22Rv1 (cell line): Measurements from ENCODE around the gene NOS3.

Experiments
- ZFX ChIP-seq: fragments of 450-650 bp; IDR thresholded peaks from 2 replicates; pipeline ENCODE4 v1.6.1; 2017; ENCODE audit warnings: antibody characterized with exemption, borderline replicate concordance
- TF ChIP-seq, protein P1 (sequence below): fragments of 450-650 bp; IDR thresholded peaks from 2 replicates; pipeline ENCODE4 v1.5.1; 2017; ENCODE audit warnings: mild to moderate bottlenecking

DNA sequence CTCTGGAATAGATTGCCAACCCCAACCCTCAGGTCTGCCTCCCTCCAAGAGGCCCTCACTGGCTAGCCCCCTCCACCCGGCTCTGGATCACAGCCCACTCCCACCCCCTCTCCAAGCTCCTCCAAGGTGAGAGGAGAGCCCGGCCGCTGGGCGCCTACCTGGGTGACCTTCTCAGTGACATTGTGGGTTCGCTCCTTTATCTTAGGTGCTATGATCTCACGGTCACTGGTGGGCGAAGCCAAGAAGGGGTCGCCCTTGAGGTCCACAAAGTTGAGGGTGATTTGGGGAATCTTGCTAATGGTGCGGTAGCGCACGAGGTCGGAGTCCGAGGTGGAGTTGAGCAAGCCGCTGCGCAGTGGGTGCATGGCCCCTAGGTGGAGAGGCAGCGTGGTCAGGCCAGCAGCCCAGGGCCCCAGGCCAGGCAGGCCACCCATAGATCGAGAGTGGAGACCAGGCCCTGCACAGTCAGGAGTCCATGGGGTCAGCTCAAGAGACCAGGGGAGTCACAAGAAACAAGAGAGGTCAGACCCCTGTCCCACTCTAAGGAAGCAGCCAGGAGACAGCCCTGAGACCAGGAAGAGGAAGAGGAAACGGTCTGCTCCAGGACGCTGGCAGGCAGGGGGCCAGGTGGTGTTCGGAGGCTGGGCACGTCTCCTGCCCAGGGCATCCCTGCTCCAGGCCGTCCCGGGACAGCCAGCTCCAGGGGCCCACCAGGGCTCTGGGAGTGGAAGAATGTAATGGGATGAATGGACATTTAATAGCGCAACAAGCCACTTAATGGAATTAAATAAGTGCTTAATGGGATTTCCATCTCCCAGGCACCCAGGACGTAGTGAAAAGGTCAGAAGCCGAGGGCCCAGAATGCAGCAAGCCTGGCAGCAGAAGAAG lies 33.4 kb upstream of the NOS3 start:
- TF ChIP-seq, protein P1, sequence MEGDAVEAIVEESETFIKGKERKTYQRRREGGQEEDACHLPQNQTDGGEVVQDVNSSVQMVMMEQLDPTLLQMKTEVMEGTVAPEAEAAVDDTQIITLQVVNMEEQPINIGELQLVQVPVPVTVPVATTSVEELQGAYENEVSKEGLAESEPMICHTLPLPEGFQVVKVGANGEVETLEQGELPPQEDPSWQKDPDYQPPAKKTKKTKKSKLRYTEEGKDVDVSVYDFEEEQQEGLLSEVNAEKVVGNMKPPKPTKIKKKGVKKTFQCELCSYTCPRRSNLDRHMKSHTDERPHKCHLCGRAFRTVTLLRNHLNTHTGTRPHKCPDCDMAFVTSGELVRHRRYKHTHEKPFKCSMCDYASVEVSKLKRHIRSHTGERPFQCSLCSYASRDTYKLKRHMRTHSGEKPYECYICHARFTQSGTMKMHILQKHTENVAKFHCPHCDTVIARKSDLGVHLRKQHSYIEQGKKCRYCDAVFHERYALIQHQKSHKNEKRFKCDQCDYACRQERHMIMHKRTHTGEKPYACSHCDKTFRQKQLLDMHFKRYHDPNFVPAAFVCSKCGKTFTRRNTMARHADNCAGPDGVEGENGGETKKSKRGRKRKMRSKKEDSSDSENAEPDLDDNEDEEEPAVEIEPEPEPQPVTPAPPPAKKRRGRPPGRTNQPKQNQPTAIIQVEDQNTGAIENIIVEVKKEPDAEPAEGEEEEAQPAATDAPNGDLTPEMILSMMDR = no peak
- no peak for TF ChIP-seq ZFX
